ENCODE results near the gene NRXN3.

Gene NRXN3

GRCh38 chr14:78248501-78249090 is 78.4 kb downstream of the NRXN3 start:
- DNase-seq = peak; percentile 60 to 81

DNA sequence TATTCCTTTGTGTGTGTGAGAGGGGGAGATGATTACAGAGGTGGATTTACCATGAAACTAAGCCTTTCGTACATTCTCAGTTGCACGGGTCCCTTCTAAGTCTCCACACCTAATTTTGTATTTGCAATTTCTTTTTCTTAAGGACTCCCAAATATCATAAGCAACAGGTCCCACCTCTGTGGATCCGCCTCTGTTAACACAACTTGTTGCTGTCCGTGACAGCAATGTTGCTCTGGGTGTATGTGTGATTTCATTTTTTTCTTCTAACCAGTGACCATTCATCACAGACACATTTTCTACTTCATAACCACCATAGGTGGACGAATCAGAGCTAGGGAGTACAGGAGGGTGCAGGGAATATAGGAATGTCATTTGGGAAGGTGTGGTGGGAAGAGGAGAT is 81.1 kb downstream of the NRXN3 start:
- no peak for DNase-seq

DNA sequence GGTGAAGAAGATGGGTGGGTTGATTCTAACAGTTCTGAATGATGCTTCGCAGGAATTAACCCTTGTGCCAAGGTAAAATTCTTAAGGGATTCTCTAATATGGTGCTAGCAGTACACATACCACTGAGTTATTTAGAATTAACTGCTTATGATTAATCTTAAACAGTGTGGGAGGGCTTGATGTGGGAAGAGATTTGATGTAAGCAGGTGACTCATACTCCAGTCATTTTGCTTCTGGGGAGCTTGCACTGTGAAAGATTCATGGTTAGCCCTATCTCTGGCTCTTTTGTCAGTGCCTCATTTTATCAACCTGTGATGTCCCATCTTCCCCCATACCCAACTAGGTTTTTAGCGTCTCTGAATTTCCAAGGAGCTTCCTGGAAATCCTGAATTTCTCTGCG is 83.8 kb downstream of the NRXN3 start:
- no peak for DNase-seq

- DNase-seq = peak; percentile 70 to 89
Measured at GRCh38 chr14:78254911-78255461, 84.8 kb downstream of the NRXN3 start.

GRCh38 chr14:78259831-78260230 is 89.7 kb downstream of the NRXN3 start:
- DNase-seq = no peak

GRCh38 chr14:78278464-78279250 is 108.5 kb downstream of the NRXN3 start:
- peak; percentile 22 to 78 for DNase-seq

- no peak for DNase-seq
Measured at GRCh38 chr14:78282437-78282836, 112.3 kb downstream of the NRXN3 start.

DNA sequence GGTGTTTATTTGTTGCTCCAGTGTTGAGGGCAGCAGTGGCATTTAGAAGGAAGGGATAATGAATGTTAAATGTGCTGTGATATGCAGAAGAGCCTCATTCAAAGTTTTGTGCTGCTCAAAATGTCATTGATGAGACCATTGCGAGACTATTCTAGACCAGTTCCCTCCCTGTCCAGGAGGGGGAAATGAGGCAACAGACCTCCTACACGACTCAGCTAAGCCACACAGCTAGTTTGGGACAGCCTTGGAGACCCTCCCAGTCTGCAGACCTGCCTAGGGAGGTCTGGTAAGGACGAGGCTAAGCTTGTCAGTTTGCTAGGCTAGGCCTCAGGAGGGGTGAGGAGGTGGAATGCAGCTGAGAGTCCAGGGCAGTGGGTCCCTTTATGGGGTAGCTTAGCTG is 116.0 kb downstream of the NRXN3 start:
- DNase-seq = no peak

- no peak for DNase-seq
Measured at GRCh38 chr14:78292003-78292402, 121.8 kb downstream of the NRXN3 start.

DNA sequence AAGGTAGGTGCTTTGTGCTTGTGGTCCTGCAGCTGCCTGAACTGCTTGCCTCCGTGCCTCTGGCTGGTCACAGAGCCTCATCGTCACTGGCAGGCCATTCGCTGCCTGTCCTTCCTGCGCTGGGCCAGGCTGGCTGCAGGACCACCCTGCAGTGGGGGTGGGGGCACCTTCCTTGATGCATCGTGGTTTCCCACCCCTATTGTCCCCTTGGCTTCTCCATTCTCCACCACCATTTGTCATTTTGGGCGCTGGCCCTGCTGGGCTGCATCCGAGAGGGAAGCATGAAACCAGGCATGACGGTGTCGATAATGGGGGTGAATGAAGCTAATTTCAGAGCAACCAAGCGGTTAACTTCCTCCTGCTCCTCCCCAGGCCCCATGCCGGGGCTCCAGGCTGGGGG is 127.7 kb downstream of the NRXN3 start:
- DNase-seq = no peak

GRCh38 chr14:78298298-78298697 is 128.1 kb downstream of the NRXN3 start:
- DNase-seq = no peak

DNA sequence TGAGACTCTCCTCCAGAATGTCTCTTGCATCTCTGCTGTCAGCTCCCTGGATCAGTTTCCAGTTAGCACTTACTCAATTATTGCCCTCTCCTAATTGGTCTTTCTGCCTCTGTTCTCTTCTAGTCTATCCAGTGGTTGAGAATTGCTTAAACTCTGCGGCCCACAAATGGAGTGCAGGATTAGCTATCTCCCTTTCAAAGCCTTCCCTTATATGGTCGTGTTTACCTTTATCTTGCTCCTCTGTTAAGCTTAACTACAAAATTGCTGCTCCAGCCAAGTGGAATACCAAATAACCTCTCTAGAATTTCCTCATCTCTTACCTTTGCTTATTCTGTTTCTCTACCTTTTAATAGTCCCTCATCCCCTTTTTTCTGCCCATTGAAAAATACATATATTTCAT is 132.7 kb downstream of the NRXN3 start:
- DNase-seq = no peak

DNA sequence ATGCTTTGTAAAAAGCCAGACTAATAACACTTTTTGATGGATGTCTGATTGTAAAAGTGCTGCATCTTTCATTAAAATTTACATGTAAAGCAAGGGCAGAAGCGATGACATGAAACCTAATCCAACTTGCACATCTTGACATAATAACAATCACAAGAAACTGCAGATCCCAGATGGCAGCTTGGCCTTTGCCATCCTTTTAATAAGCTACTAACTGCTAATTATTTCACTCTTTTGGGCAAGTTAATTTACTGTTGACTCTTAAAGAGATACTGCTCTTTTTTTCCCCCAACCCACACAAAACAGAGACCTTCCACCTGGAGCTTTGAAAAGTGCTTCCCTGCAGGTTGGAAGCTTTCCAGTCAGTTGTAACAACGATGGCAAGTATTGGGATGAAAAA is 137.5 kb downstream of the NRXN3 start:
- peak; percentile 40 to 87 for DNase-seq

GRCh38 chr14:78308079-78308478 is 137.9 kb downstream of the NRXN3 start:
- peak; percentile 29 to 87 for DNase-seq

- peak; percentile 22 to 42 for DNase-seq
Measured at GRCh38 chr14:78310272-78310671, 140.1 kb downstream of the NRXN3 start.

DNA sequence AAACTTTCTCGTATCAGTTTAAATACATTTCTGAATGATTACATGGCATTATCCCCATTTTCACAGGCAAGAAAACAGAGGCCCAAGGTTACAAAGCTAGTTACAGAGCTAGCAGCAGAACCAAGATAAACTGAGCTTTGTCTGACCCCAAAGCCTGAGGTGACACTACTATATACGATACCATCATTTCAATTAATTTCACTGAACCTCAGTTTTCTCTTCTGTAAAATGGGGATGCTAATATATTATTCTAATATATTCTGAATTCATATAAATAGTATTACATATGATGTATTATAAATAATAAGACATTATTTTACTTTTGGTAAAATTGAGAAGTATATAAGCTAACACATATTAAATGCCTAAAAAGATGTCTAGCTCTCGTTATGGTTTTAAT is 143.3 kb downstream of the NRXN3 start:
- DNase-seq = no peak

GRCh38 chr14:78314484-78314883 is 144.3 kb downstream of the NRXN3 start:
- no peak for DNase-seq

- peak; percentile 21 to 53 for DNase-seq
Measured at GRCh38 chr14:78316052-78316451, 145.9 kb downstream of the NRXN3 start.

GRCh38 chr14:78316786-78317185 is 146.6 kb downstream of the NRXN3 start:
- DNase-seq = no peak

GRCh38 chr14:78319406-78319805 is 149.2 kb downstream of the NRXN3 start:
- DNase-seq = peak in 1 of 2 experiments; percentile 42

- DNase-seq = peak; percentile 70 to 89
Measured at GRCh38 chr14:78319887-78320635, 149.9 kb downstream of the NRXN3 start.

GRCh38 chr14:78324353-78324752 is 154.2 kb downstream of the NRXN3 start:
- no peak for DNase-seq

- no peak for DNase-seq
Measured at GRCh38 chr14:78325911-78326310, 155.7 kb downstream of the NRXN3 start.
